Peyer's patch (tissue), 4 donors: ENCODE data around the gene TBC1D30.

Experiments
- CTCF ChIP-seq, 6 experiments: fragments of 450-650 bp in 4 of 6; fragments of 200-600 bp in 2 of 6; sonication (generic) in 1 of 6; IDR thresholded peaks; one replicate each; pipeline ENCODE4 v1.5.1; 2017 to 2019; ENCODE audit warnings: antibody characterized with exemption in 6 of 6, mild to moderate bottlenecking in 3 of 6, moderate library complexity in 1 of 6
- POLR2A ChIP-seq, 2 donors: fragments of 450-650 bp; IDR thresholded peaks; one replicate each; pipeline ENCODE4 v1.5.1; 2017; ENCODE audit warnings: antibody characterized with exemption in 2 of 2, mild to moderate bottlenecking in 2 of 2, moderate library complexity in 2 of 2

- no peak for TF ChIP-seq CTCF (IDR thresholded peaks at IDR 0.05)
- TF ChIP-seq POLR2A (IDR thresholded peaks at IDR 0.05): no peak
Observed at GRCh38 chr12:64836856-64837255, 12.4 kb downstream of the TBC1D30 start.
